Activated T-helper 1 cell treated with Interleukin-2 at 50 U/mL for 16 hours (primary cell): Measurements from ENCODE around the gene MACROH2A1.

Experiments used
- DNase-seq: peaks from one replicate; pipeline ENCODE4 v3.0.0-alpha.2; 2020; ENCODE audit warnings: low read depth

MACROH2A1 gene

GRCh38 chr5:135353952-135354721 lies 44.9 kb downstream of the MACROH2A1 start:
- no peak for DNase-seq

- no peak for DNase-seq
These were observed 48.5 kb downstream of the MACROH2A1 start for GRCh38 chr5:135350536-135350935.

GRCh38 chr5:135349886-135350285 lies 49.1 kb downstream of the MACROH2A1 start:
- no peak for DNase-seq

- no peak for DNase-seq
These were observed 49.6 kb downstream of the MACROH2A1 start for GRCh38 chr5:135349451-135349850.

- no peak for DNase-seq
These were observed 50.1 kb downstream of the MACROH2A1 start for GRCh38 chr5:135348918-135349317.

GRCh38 chr5:135347392-135347791 lies 51.6 kb downstream of the MACROH2A1 start:
- no peak for DNase-seq

- no peak for DNase-seq
These were observed 52.9 kb downstream of the MACROH2A1 start for GRCh38 chr5:135345956-135346731.

GRCh38 chr5:135344349-135344748 lies 54.7 kb downstream of the MACROH2A1 start:
- no peak for DNase-seq

- DNase-seq: no peak
These were observed 55.6 kb downstream of the MACROH2A1 start for GRCh38 chr5:135343413-135343812.

- no peak for DNase-seq
These were observed 56.5 kb downstream of the MACROH2A1 start for GRCh38 chr5:135342551-135342875.

- DNase-seq: no peak
These were observed 57.1 kb downstream of the MACROH2A1 start for GRCh38 chr5:135341696-135342550.

- DNase-seq: no peak
These were observed 57.9 kb downstream of the MACROH2A1 start for GRCh38 chr5:135341016-135341666.

GRCh38 chr5:135340568-135340967 lies 58.5 kb downstream of the MACROH2A1 start:
- no peak for DNase-seq

GRCh38 chr5:135339623-135340022 lies 59.4 kb downstream of the MACROH2A1 start:
- no peak for DNase-seq

GRCh38 chr5:135339189-135339588 lies 59.8 kb downstream of the MACROH2A1 start:
- DNase-seq: no peak

GRCh38 chr5:135337064-135337463 lies 62.0 kb downstream of the MACROH2A1 start:
- no peak for DNase-seq

- no peak for DNase-seq
These were observed 63.8 kb downstream of the MACROH2A1 start for GRCh38 chr5:135335031-135335828.

- DNase-seq: no peak
These were observed 65.1 kb downstream of the MACROH2A1 start for GRCh38 chr5:135333732-135334515.

GRCh38 chr5:135332519-135333150 lies 66.4 kb downstream of the MACROH2A1 start:
- no peak for DNase-seq

- no peak for DNase-seq
These were observed 67.4 kb downstream of the MACROH2A1 start for GRCh38 chr5:135331612-135332011.
